GM23338 (cell line): ENCODE results near the gene GRAMD4. TPM values are rescaled to one million over a fixed set of nuclear protein-coding genes. Genes with fewer than 3 reads are reported as not detected.

ENCODE experiments used
- CTCF ChIP-seq, 2 experiments: fragments of 200-600 bp in 1 of 2; sonication (generic) in 1 of 2; conservative IDR thresholded peaks; 2 replicates each; pipeline versions ENCODE4 v1.5.1 to v1.6.1; 2016 to 2017; ENCODE audit warnings: antibody characterized with exemption in 2 of 2, low read depth in 2 of 2, mild to moderate bottlenecking in 2 of 2, moderate library complexity in 1 of 2
- ETS1 ChIP-seq: IDR thresholded peaks from 2 replicates; pipeline ENCODE4 v1.6.1; 2016; ENCODE audit warnings: antibody characterized with exemption
- NANOG ChIP-seq: IDR thresholded peaks from 2 replicates; pipeline ENCODE4 v1.6.1; 2016; ENCODE audit warnings: antibody characterized with exemption, borderline replicate concordance
- ZNF114 ChIP-seq: fragments of 250-450 bp; sonication (Bioruptor Pico); IDR thresholded peaks from 2 replicates; pipeline ENCODE4 v1.5.0; 2020; ENCODE audit warnings: mild to moderate bottlenecking, moderate library complexity
- ZNF462 ChIP-seq: fragments of 250-450 bp; sonication (Bioruptor Pico); IDR thresholded peaks from 2 replicates; pipeline ENCODE4 v1.5.0; 2020; ENCODE audit warnings: mild to moderate bottlenecking, moderate library complexity
- polyA plus RNA-seq: library from polyadenylated mRNA; unstranded; fragments of >200 nt; fragmentation: Nextera tagmentation; extraction: Ambion mirVana; gene quantifications from 2 replicates; pipeline ENCODE4 v1.2.1, GENCODE V29; 2016
- total RNA-seq: library from RNA; depleted of rRNA; stranded (reverse); fragments of >200 nt; shearing (Covaris generic); gene quantifications from 2 replicates; pipeline ENCODE4 v1.2.3, GENCODE V29; 2014

GRAMD4 gene
- total and polyA plus RNA-seq, 2 experiments from 2014 or later, result 2.7 to 81.8 TPM

- TF ChIP-seq ZNF462 (CRISPR knock-in tag) (no peak), NANOG (no peak), CTCF (conservative IDR thresholded peaks at IDR 0.05; ENCODE audit: low read depth in 2 of 2) (no peak), ZNF114 (CRISPR knock-in tag) (no peak), ETS1 (no peak)
These were observed 19.7 kb downstream of the GRAMD4 start (continued) for GRCh38 chr22:46639843-46640242.
